Astrocyte of the cerebellum (primary cell): Measurements from ENCODE around the gene NEDD1.

ENCODE experiments used
- DNase-seq: peaks from one replicate; pipeline ENCODE4 v3.0.0-alpha.2; 2011; ENCODE audit warnings: low read depth
- H3K4me3 ChIP-seq: 2 replicates; pipeline ENCODE4 v1.5.1; 2011; ENCODE audit warnings: mild to moderate bottlenecking, low read depth, low read length, moderate library complexity
- in situ Hi-C: cut with HindIII; loops from 2 replicates; pipeline ENCODE4 v1.10.0; 2017; ENCODE audit warnings: low sequenced_read_pairs
- TF ChIP-seq, protein P1 (sequence below): IDR thresholded peaks from 2 replicates; pipeline ENCODE4 v1.5.1; 2012; ENCODE audit warnings: low read length, low read depth, moderate library complexity, mild to moderate bottlenecking; ENCODE audit errors: missing control alignments

NEDD1 gene

DNA sequence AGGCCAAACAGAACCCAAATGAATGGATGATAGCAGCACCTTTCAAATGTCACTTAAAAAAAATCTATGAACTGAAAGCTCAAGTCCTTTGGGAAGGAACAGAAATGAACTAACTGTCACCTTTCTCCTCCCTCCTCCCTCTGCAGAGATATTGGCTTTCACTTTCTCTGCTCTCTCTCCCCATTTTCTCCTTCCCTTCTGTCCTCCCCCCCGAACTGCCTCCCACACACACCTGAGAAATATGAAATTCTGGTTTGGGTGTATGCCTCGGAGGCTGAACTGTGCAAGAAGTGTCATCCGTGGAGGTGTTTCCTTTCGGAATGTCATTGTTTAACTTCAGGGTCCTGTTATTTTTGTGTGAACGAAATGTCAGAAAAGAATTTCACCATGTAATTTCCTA is 87.8 kb downstream of the NEDD1 start:
- DNase-seq = no peak
- in situ Hi-C loops = no loop called here
- TF ChIP-seq, protein P1, sequence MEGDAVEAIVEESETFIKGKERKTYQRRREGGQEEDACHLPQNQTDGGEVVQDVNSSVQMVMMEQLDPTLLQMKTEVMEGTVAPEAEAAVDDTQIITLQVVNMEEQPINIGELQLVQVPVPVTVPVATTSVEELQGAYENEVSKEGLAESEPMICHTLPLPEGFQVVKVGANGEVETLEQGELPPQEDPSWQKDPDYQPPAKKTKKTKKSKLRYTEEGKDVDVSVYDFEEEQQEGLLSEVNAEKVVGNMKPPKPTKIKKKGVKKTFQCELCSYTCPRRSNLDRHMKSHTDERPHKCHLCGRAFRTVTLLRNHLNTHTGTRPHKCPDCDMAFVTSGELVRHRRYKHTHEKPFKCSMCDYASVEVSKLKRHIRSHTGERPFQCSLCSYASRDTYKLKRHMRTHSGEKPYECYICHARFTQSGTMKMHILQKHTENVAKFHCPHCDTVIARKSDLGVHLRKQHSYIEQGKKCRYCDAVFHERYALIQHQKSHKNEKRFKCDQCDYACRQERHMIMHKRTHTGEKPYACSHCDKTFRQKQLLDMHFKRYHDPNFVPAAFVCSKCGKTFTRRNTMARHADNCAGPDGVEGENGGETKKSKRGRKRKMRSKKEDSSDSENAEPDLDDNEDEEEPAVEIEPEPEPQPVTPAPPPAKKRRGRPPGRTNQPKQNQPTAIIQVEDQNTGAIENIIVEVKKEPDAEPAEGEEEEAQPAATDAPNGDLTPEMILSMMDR = no peak
- H3K4me3 ChIP-seq = no peak overlapping the region

- H3K4me3 ChIP-seq = no peak overlapping the region
- DNase-seq = no peak
- TF ChIP-seq, protein P1 = no peak
- in situ Hi-C loops = no loop called here
These were observed 88.8 kb downstream of the NEDD1 start for GRCh38 chr12:96995861-96996260.

GRCh38 chr12:96997797-96998484 is 90.9 kb downstream of the NEDD1 start:
- in situ Hi-C loops = no loop called here
- H3K4me3 ChIP-seq = no peak overlapping the region
- no peak for DNase-seq
- TF ChIP-seq, protein P1 = no peak

- no peak overlapping the region for H3K4me3 ChIP-seq
- no peak for DNase-seq
- in situ Hi-C loops = no loop called here
- TF ChIP-seq, protein P1 = no peak
These were observed 96.2 kb downstream of the NEDD1 start for GRCh38 chr12:97003276-97003675.
